DMS 273 (cell line): ENCODE results near the gene ASS1.
A peak's percentile ranks its signal among the peaks of the same experiment; 100 is the strongest.
"Not testable (repeated sequence)": the region's sequence is repeated elsewhere in the genome, so short reads cannot be mapped to it uniquely, and the experiment has no call there.

Experiments used
- DNase-seq: peaks from one replicate; lab custom pipeline; 2025; ENCODE audit not compliant: unreplicated experiment; lab: John Stamatoyannopoulos, UW

The ASS1 gene

DNA sequence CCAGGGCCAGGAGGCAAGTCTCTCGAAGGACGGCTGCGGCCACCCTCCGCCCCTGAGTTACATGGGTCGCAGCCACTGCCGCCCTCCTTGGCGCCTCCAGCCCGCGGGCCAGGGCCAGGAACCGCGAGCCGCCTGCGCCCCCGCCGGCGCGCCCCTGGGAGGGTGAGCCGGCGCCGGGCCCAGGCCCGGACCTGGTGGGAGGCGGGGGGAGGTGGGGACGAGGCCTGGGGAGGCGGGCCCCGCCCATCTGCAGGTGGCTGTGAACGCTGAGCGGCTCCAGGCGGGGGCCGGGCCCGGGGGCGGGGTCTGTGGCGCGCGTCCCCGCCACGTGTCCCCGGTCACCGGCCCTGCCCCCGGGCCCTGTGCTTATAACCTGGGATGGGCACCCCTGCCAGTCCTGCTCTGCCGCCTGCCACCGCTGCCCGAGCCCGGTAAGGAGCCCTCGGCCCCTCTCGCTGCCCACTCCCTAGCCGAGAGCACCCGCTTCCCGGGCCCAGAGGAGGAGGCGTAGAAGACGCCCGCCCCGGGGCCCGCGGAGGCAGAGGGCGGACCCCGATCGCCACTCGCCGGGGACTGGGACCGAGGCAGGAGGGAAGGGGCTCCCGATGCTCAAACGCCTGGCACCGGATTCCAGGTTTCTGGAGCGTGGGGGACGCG, at the start of gene ASS1:
ASS1 (plus strand) TSS at position 397 of the 657 bp plus-strand sequence. CDS start 7,268 bp downstream, outside the sequence.
- DNase-seq = peak; percentile 92

DNA sequence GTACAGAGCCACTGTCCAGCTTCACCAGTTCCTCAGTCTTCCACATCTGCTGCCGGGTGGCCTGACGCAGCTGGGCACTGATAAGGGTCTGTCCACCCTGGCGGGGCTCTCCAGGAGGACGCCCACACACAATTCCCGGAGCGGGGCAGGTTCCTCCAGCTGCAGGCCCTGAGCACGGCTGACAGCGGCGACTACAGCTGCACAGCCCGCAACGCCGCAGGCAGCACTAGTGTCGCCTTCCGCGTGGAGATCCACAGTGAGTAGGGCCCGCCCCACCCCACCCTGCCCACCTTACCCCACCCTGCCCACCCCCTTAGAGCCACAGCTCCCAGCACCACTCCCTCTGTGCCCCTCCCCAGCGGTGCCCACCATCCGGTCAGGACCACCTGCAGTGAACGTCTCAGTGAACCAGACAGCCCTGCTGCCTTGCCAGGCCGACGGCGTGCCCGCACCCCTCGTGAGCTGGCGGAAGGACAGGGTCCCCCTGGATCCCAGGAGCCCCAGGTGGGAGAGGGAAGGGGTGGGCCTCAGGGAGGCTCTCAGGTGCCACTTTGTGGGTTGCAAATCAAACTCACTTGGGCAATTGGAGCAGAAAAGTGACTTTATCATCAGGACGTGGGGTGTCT, 48.8 kb upstream of the ASS1 start:
- DNase-seq = no peak

DNA sequence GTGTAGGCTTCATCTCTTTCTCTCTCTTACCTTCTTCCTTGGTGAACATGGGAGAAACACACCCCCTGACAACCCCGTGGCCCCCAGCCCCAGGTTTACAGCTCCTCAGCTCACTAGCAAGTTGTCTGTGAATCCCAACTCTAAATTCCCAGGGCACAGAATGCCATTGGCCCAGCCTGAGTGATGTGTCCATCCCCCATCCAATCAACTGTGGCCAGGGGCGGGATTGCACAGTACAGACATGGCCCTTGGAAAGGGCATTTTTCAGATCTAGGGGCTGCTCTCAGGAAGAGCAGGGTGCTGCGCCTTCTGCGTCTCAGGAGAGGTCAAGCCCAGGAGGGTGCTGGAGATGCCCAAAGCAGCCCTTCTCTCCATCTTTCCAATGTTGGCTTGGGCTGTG, 48.2 kb upstream of the ASS1 start:
- peak; percentile 28 for DNase-seq

DNA sequence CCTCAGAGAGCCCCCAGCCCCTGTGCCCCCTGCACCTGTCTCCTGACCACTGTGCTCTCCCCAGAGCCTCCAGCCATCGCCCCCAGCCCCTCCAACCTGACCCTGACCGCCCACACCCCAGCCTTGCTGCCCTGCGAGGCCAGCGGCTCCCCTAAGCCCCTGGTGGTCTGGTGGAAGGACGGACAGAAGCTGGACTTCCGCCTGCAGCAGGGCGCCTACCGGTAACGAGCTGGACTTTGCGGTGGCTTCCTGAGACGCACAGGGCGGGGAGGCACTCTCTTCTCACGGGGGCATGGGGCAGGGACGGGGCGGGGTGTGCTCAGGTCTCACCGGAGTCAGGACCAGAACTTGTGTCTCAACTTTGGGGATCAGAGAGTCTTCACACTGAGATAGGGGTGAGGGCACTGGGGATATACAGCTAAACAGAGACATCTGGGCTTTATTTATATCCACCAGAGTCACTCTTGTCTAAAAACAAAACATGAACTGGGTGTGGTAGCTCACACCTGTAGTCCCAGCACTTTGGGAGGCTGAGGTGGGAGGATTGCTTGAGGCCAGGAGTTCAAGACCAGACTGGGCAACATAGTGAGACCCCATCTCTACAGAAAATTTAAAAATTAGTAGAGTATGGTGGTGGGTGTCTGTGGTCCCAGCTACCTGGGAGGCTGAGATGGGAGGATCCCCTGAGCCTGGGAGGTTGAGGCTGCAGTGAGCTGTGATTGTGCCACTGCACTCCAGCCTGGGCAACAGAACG, 46.1 kb upstream of the ASS1 start:
- DNase-seq = no peak

DNA sequence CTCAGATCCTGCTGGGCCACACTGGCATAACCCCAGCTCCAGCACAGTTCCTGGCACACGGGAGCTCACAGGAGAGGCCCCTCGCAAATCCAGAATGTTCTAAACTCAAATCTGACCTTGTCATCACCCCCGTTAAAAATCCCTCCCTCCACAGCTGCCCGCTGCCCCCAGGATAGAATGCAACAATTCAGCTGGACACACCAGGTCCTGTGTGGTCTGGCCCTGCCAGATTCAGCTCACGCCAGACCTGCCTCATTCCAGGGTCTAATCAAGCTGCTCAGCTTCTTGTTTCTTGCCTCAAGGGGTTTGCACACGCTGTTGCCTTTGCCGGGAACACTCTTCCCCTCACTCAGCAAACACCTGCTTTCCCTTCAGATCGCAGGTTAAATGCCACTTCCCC, 45.0 kb upstream of the ASS1 start:
- DNase-seq = no peak

DNA sequence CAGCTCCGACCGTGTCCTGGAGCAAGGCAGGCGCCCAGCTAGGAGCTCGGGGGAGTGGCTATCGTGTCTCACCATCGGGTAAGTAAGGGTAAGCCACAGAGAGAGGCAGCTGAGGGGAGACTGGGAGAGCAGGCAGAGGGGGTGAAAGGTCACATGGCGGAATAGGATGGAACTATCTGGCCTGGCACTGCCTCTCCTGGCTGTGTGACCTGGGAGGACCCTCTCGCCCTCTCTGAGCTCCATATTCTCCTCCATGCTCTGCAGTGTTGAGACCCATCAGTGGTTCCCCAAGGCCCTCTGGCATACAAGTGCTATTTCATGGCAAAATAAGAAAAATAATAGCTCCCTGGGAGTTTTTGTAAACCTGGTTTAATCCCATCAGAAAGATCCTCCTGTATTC, 43.9 kb upstream of the ASS1 start:
- no peak for DNase-seq

DNA sequence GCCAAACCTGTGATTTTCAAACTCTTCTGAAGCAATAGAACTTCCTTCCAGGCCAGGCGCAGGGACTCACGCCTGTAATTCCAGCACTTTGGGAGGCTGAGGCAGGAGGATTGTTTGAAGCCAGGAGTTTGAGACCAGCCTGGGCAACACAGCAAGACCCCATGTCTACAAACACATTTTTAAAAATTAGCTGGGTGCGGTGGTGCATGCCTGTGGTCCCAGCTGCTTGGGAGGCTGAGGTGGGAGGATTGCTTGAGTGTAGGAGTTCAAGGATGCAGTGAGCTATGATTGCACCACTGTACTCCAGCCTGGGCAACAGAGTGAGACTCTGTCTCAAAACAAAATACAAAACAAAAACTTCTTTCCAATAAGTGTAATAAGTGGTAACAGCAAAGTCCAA, 43.0 kb upstream of the ASS1 start:
- not testable (repeated sequence) for DNase-seq

DNA sequence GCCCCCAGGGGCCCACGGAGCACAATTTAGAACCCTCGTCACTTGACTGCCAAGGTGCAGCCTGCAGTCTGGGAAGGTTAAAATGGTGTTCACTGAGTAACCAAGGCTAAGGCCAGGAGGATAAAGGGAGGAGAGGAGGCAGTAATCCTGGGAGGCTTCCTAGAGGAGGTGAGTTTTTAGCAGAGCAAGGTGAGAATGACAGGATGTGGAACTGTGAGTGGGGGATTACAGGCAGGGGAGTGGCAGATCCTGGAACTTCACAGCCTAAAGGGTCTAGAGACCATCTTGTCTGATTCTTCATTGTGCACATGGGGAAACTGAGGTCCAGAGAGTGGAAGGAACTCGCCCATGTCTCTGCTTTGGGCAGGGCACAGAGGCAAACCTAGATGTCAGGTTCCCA, 42.5 kb upstream of the ASS1 start:
- DNase-seq = no peak

DNA sequence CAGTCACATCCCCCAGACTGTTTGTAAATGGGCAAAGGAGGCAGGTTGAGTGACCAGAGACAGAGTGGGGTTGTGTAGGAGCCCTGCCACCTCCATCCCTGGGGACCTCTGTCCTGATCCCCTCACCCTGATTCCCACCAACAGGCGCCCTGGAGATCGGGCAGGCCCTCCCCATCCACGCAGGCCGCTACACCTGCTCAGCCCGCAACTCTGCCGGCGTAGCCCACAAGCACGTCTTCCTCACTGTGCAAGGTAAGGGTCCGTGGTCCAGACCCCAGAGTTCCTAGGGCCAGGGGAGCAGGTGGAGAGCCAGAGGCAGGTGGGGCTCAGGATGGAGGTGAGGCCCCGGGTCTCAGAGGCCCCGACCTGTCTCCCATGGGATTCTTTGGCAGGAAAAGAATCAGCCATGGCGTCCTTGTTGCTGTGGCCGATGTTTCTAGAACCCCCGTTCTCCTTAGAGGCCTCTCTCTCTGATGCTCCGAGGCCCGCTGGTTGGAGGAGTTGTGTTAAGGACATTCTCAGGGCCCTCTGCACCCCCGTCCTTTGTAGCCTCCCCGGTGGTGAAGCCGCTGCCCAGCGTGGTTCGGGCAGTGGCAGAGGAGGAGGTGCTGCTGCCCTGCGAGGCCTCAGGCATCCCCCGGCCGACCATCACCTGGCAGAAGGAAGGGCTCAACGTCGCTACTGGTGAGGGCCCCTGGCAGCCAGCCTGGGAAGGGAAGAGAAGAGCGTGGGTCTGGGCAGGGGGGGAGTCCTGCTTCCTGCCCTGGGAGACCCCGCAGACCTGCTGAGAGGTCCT, 41.9 kb upstream of the ASS1 start:
- no peak for DNase-seq

DNA sequence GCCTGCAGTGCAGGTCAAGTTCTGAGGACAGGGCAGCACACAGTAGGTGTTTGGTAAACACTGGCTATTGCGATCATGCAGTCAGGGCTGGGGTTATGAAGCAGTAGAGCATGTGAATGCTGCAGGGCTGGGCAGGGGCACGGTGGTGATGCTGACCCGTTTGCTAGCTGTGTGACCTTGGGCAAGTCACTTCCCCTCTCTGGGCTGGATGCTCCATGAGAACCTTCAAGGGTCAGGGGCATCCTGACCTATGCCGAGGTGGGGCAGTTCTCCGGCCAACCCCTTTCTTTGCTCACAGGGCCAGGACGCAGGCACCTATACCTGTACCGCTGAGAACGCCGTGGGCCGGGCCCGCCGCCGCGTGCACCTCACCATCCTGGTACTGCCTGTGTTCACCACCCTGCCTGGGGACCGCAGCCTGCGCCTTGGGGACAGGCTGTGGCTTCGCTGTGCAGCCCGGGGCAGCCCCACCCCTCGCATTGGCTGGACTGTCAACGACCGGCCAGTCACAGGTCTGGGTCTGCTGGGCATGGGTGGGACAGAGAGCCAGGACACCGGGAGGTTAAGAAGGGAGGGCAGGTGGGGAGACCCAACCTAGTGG, 39.0 kb upstream of the ASS1 start:
- DNase-seq = no peak

DNA sequence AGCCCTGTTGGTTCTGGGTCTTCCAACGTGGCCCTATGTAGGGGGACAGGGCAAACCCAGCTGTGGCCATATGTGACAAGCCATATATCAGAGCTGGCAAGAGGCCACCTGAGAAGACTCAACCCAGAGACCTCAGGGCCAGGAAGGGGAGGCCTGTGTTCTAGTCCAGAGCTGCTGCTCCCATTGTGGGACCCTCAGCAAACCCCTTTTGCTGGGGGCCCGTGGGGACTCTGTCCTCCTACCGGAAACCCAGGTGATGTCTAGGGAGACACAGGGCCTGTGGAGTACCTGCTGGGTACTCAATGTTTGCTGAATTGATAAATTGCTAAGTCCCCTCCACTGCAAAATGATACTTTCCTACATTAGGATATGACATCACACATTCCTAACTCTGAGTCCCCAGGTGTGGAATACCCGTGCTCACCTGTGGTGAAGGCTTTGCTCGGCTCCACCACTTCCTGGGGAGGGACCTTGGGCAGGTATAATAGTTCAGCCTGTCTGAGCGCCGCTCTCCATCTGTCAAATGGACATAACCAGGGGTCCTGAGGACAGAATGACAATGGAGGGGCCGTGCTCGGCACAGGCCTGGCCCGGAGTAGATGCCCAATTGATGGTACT, 38.4 kb upstream of the ASS1 start:
- no peak for DNase-seq

DNA sequence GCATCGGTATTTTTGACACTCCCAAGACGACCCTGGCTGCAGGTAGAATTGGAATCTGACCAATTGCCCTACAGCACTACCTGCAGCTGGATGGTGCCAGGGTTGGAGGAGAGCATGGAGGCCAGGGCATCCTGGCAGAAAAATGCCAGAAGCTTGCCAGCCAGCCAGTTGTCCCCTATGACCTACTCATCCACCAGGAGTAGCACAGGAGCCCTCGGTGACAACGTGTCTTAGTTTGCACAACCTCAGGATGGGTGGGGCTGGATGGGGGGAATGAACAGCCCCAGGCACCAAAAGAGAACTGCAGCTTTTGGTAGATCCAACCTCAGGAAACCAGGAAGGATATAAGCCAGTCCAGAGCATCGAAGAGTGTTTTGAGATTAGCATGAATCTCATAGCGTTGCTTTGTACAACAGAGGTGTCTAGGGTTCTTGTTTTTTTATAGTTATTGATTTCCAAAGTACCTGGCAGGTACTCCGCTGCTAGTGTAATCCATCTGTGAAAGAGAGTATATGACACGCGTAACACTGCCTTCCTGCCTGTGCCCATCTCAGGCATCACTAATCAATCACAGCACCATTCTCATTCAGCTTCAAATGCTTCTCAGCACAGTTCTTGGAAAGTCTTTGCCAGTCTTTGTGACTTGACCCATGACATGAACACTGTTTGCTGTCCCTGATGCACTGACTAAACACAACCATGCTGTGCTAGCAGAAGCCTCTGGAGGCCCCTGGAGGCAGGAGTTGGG, 36.7 kb upstream of the ASS1 start:
- no peak for DNase-seq

DNA sequence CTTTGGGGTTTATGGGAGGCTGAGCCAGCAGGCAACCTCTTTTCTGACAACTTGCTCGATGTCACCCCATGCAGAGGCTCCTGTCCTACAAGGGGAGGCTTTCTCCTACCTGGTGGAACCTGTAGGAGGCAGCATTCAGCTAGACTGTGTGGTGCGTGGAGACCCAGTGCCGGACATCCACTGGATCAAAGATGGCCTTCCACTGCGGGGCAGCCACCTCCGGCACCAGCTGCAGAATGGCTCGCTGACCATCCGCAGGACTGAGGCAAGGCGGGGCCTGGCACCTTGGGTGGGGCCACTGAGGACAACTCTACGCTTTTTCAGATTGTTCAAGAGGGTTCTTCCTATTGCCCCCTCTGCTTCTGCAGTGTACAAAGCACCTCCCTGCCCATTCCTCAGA, 36.1 kb upstream of the ASS1 start:
- DNase-seq = no peak

DNA sequence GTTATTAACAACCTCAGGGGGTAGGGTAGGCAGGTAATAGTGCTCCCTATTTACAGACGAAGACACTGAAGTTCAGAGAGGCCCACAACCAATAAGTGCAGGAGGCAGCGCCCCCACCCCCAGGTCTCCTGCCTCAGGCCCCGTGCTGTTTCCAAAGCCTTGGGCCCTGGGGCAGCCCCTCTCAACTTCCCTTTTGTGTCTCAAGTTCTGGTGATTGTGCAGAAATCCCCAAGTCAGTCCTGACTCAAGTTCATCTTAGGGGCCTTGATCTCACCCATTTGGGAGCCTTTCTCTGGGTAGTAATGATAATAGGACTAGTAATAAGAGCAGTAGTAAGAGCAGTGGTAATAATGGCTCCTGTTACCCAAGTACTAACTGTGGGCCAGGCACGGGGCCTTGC, 35.5 kb upstream of the ASS1 start:
- DNase-seq = no peak

DNA sequence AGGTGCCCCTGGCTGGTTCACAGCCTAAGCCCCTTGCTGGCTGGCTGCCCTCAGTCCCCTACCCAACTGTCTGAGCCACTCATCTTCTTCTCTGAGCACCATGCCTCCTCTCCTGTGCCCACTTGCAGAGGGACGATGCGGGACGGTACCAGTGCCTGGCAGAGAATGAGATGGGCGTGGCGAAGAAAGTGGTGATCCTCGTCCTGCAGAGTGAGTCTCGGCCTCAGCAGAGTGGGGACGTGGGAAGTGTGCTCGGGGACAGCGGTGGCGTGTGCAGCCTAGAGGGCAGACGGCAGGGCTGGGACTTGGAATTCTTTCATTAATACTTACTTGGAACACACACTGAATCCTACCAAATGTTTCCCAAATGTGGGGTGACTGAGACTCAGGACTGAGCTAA, 34.3 kb upstream of the ASS1 start:
- no peak for DNase-seq

DNA sequence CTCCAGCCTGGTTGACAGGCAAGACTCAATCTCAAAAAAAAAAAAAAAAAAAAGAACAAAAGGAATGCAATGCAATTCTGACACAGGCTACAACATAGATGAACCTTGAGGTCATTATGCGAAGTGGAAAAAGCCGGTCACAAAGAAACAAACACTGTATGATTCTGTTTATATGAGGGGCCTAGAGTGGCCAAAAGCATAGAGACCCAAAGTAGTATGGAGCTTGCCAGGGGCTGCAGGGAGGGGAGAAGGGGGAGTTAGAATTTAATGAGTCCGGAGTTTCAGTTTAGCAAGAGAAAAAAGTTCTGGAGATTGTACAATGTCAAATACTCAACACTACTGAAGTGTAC, 33.2 kb upstream of the ASS1 start:
- DNase-seq = no peak

DNA sequence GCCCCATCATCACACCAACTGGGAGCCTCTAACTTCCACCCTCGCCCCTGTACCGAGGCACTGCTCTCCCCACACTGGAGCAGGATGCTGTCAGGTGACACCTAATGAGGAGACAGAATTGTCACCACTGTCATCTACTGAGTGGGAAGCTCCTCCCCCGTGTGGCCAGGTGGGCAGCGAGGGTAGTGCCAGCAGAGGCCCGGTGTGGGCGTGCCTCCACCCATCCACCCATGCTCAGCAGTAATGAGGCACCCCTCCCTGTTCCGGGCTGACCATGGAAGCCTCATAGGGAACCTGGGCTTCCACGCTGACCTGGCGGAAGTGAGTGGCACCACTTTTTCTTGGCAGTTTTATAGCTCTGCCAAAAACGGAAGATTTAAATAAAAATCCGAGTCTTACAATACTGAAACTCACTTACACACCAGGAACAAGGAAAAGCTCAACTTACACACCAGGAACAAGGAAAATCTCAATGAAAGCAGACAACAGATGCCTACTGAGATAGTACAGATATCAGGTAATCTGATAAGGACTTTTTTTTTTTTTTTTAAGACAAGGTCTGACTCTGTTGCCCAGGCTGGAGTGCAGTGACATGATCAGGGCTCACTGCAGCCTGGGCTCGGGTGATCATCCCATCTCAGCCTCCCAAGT, 30.6 kb upstream of the ASS1 start:
- DNase-seq = no peak

DNA sequence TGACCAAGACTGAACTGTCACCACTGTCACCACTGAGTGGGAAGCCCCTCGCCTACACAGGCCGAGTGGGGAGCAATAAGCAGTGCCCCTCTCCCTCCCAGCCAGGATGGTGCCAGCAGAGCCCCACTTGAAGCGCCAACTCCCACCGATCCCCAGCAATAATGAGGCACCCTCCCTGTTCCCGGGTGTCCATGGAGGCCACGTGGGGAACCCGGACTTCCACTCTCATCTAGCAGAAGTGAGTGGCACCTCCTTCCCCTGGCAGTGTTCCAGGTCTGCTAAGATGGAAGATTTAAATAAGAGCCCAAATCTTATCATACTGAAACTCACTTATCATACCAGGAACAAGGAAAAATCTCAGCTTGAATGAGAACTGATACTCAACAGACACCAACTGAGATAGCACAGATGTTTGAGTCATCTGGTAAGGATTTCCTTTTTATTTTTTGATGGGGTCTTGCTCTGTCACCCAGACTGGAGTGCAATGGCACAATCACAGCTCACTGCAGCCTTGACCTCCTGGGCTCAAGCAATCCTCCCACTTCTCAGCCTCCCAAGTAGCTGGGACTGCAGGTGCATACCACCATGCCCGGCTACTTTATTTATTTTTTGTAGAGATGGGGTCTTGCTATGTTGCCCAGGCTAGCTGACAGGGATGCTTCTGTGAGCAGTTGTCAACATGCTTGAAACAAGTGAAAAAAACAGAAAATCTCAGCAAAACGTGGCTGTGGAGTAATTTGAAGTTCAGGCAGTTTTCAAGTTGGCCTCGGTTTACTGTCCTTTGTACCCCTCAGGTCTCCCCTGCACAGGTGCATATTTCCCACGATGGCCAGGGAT, 29.6 kb upstream of the ASS1 start:
- DNase-seq = peak; percentile 41

DNA sequence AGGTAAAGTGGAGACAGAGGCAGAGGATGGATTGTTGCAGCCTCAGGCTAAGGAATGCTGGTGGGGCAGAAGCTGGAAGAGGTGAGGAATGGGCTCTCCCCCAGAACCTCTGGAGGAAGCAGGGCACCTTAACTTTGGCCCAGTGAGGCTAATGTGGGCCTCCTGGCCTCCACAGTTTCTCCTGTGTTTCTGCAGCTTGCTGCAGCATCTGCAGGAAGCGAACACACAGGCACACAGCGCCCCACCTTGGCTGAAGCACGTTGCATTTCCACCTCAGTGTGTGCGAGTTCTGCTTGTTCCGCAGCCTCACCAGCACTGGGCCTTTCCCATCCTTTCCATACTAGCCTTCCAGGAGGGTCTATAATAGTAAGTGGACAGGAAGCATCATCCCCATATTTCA, 27.2 kb upstream of the ASS1 start:
- DNase-seq = peak; percentile 32
